Gastrocnemius medialis (tissue), 4 donors: ENCODE measurements around the gene CST7. TPM values are rescaled to one million over a fixed set of nuclear protein-coding genes. Genes with fewer than 3 reads are reported as not detected.

Experiments used
- ATAC-seq, 2 donors: fragments of 150-250 bp; one replicate each; pipeline ENCODE4 v1.9.1; 2016
- DNase-seq, 2 donors: peaks; one replicate each; pipeline ENCODE4 v3.0.0-alpha.2; 2019
- H3K27ac ChIP-seq, 4 donors: fragments of 200-600 bp; sonication (generic); 1 replicate in 1 of 4; 2 replicates in 3 of 4; pipeline ENCODE4 v1.5.1; 2016 to 2018; ENCODE audit warnings: mild to moderate bottlenecking in 2 of 4, moderate library complexity in 1 of 4
- H3K27me3 ChIP-seq, 3 donors: fragments of 200-600 bp; sonication (generic) in 2 of 3; 1 replicate in 1 of 3; 2 replicates in 2 of 3; pipeline versions ENCODE4 v1.5.1 to v1.6.0; 2016 to 2019; ENCODE audit warnings: mild to moderate bottlenecking in 1 of 3, moderate library complexity in 1 of 3
- H3K36me3 ChIP-seq, 2 donors: fragments of 200-600 bp; sonication (generic) in 1 of 2; one replicate each; pipeline ENCODE4 v1.5.1; 2017 to 2018
- H3K4me1 ChIP-seq, 2 donors: fragments of 200-600 bp; sonication (generic) in 1 of 2; one replicate each; pipeline ENCODE4 v1.5.1; 2016 to 2017; ENCODE audit warnings: mild to moderate bottlenecking in 2 of 2
- H3K4me3 ChIP-seq, 4 donors: fragments of 200-600 bp; sonication (generic) in 3 of 4; 1 replicate in 1 of 4; 2 replicates in 3 of 4; pipeline ENCODE4 v1.5.1; 2016 to 2019; ENCODE audit warnings: mild to moderate bottlenecking in 2 of 4
- H3K9me3 ChIP-seq, 3 donors: fragments of 200-600 bp; sonication (generic) in 2 of 3; 1 replicate in 1 of 3; 2 replicates in 2 of 3; pipeline ENCODE4 v1.5.1; 2016 to 2019
- CTCF ChIP-seq, 5 experiments: fragments of 450-650 bp in 3 of 5; fragments of 200-600 bp in 2 of 5; sonication (generic) in 2 of 5; IDR thresholded peaks in 4 of 5; conservative IDR thresholded peaks in 1 of 5; 1 replicate in 4 of 5; 2 replicates in 1 of 5; pipeline ENCODE4 v1.5.1; 2016 to 2019; ENCODE audit warnings: antibody characterized with exemption in 5 of 5, mild to moderate bottlenecking in 3 of 5, moderate library complexity in 3 of 5
- POLR2A ChIP-seq, 2 donors: fragments of 450-650 bp; IDR thresholded peaks; one replicate each; pipeline ENCODE4 v1.6.1; 2017; ENCODE audit warnings: antibody characterized with exemption in 2 of 2, mild to moderate bottlenecking in 2 of 2, moderate library complexity in 2 of 2
- in situ Hi-C, 4 donors: fragments of 200-750 bp; cut with MboI; loops; one replicate each; pipeline versions ENCODE4 v1.15.0 to v1.8.0; 2017; ENCODE audit warnings: low sequenced_read_pairs in 4 of 4
- intact Hi-C: fragments of 100-400 bp; cut with DNase I; formaldehyde crosslinking; loops from one replicate; pipeline ENCODE4 v1.15.1; 2023; ENCODE audit warnings: low total_unique reads
- total RNA-seq, 4 donors: library from RNA; depleted of rRNA; stranded (reverse); fragments of >200 nt; gene quantifications; one replicate each; pipeline versions ENCODE4 v1.1.0 to v1.2.3, GENCODE V29; 2016

CST7 gene
- total RNA-seq, 4 donors from 2014 or later = 0.91 to 1.9 (median 1.0) TPM; not detected in 1

GRCh38 chr20:24950836-24951525 is 1.9 kb downstream of the CST7 start:
- in situ Hi-C loops (no loop called here), intact Hi-C loops (no loop called here)
- Histone ChIP-seq H3K27ac (peak overlapping the region in 1 of 4 donors; percentile 7), H3K9me3 (no peaks in the 10 kb centered on the region), H3K4me1 (no peaks in the 10 kb centered on the region), H3K36me3 (peaks cover 0 to 2% of the 10 kb centered on the region in 2 donors), H3K4me3 (no peak overlapping the region), H3K27me3 (no peaks in the 10 kb centered on the region)
- no peak for TF ChIP-seq CTCF (IDR thresholded peaks at IDR 0.05 in 4 of 5, conservative IDR thresholded peaks at IDR 0.05 in 1 of 5)
- no peak for TF ChIP-seq POLR2A (IDR thresholded peaks at IDR 0.05)
- no peak for DNase-seq
- no peak for ATAC-seq

- no peak overlapping the region for H3K4me3 ChIP-seq
- TF ChIP-seq CTCF (IDR thresholded peaks at IDR 0.05 in 4 of 5, conservative IDR thresholded peaks at IDR 0.05 in 1 of 5) = no peak
- no peak for TF ChIP-seq POLR2A (IDR thresholded peaks at IDR 0.05)
- ATAC-seq = no peak
- no peak for DNase-seq
- no peaks in the 10 kb centered on the region for H3K4me1 ChIP-seq
- in situ Hi-C loops = no loop called here
- H3K9me3 ChIP-seq = no peaks in the 10 kb centered on the region
- H3K27ac ChIP-seq = no peak overlapping the region
- no peaks in the 10 kb centered on the region for H3K27me3 ChIP-seq
- H3K36me3 ChIP-seq = peaks cover 0 to 4% of the 10 kb centered on the region in 2 donors
- intact Hi-C loops = no loop called here
Measured at GRCh38 chr20:24951536-24952083, 2.5 kb downstream of the CST7 start.

GRCh38 chr20:24952376-24953208 is 3.5 kb downstream of the CST7 start:
- no peak for TF ChIP-seq POLR2A (IDR thresholded peaks at IDR 0.05)
- no peak for TF ChIP-seq CTCF (IDR thresholded peaks at IDR 0.05 in 4 of 5, conservative IDR thresholded peaks at IDR 0.05 in 1 of 5)
- Histone ChIP-seq H3K4me3 (no peak overlapping the region), H3K36me3 (peaks cover 0 to 4% of the 10 kb centered on the region in 2 donors), H3K4me1 (no peaks in the 10 kb centered on the region), H3K9me3 (no peaks in the 10 kb centered on the region), H3K27ac (no peak overlapping the region), H3K27me3 (no peaks in the 10 kb centered on the region)
- ATAC-seq (no peak), DNase-seq (no peak)
- in situ Hi-C loops (no loop called here), intact Hi-C loops (no loop called here)

GRCh38 chr20:24953209-24953575 is 4.1 kb downstream of the CST7 start:
- intact Hi-C loops (no loop called here), in situ Hi-C loops (no loop called here)
- Histone ChIP-seq H3K4me1 (no peaks in the 10 kb centered on the region), H3K27me3 (no peaks in the 10 kb centered on the region), H3K4me3 (no peak overlapping the region), H3K27ac (no peak overlapping the region), H3K9me3 (no peaks in the 10 kb centered on the region), H3K36me3 (peaks cover 0 to 10% of the 10 kb centered on the region in 2 donors)
- ATAC-seq (no peak), DNase-seq (no peak)
- no peak for TF ChIP-seq CTCF (IDR thresholded peaks at IDR 0.05 in 4 of 5, conservative IDR thresholded peaks at IDR 0.05 in 1 of 5)
- no peak for TF ChIP-seq POLR2A (IDR thresholded peaks at IDR 0.05)
